Measurements from ENCODE around the gene GPATCH2L. TPM values are rescaled to one million over a fixed set of nuclear protein-coding genes. Genes with fewer than 3 reads are reported as not detected.

The GPATCH2L gene
- total and polyA plus RNA-seq, 2 experiments from 2014 or later: 19.6 to 94.4 TPM

GRCh38 chr14:76186308-76187027 lies 34.7 kb downstream of the GPATCH2L start:
- H3K4me3 Mint-ChIP-seq: no peak overlapping the region
- H3K4me1 Mint-ChIP-seq: no peaks in the 10 kb centered on the region
- peaks cover 22% of the 10 kb centered on the region for H3K36me3 Mint-ChIP-seq (ENCODE audit: low read depth)
- peaks cover 68% of the 10 kb centered on the region for H3K79me2 ChIP-seq (replicated peaks; ENCODE audit: insufficient read depth)
- no peaks in the 10 kb centered on the region for H3K9me2 ChIP-seq (ENCODE audit: insufficient read depth)
- no peak for DNase-seq (ENCODE audit: low spot score)
- peaks cover 19% of the 10 kb centered on the region; the same call in 1 of the 2 replicates for H4K20me1 ChIP-seq (replicated peaks; ENCODE audit: insufficient read depth)
- H3K27me3 Mint-ChIP-seq (ENCODE audit: insufficient read depth, low read depth, poor library complexity): no peaks in the 10 kb centered on the region
- no peak overlapping the region for H3K27ac Mint-ChIP-seq
- H3K27me3 ChIP-seq (ENCODE audit: insufficient read depth): no peaks in the 10 kb centered on the region
- no peak overlapping the region for H2AFZ ChIP-seq
- no peaks in the 10 kb centered on the region for H3K9me3 Mint-ChIP-seq
- ATAC-seq: no peak
- H3K4me2 ChIP-seq: no peak overlapping the region
- H3K36me3 ChIP-seq (ENCODE audit: insufficient read depth): peaks cover 5% of the 10 kb centered on the region; the same call in 1 of the 2 replicates
- TF ChIP-seq POLR2AphosphoS5 (IDR thresholded peaks at IDR 0.05; ENCODE audit: low read depth) (no peak), EZH2 (IDR thresholded peaks at IDR 0.05; ENCODE audit: low read depth, unreplicated experiment) (no peak), JUNB (IDR thresholded peaks at IDR 0.05; ENCODE audit: unreplicated experiment) (no peak), ETS1 (IDR thresholded peaks at IDR 0.05) (no peak), REST (IDR thresholded peaks at IDR 0.05; ENCODE audit: unreplicated experiment) (no peak), CREB1 (CRISPR knock-in tag; IDR thresholded peaks at IDR 0.05; ENCODE audit: low read depth) (no peak)
- no peaks in the 10 kb centered on the region for H3K4me1 ChIP-seq (ENCODE audit: insufficient read depth)
- H3F3A ChIP-seq (replicated peaks; ENCODE audit: low read depth): no peaks in the 10 kb centered on the region
- no peak overlapping the region for H3K27ac ChIP-seq (ENCODE audit: low read depth)
- no peak overlapping the region for H3K4me3 ChIP-seq

- H3K27ac ChIP-seq (ENCODE audit: low read depth): no peak overlapping the region
- no peaks in the 10 kb centered on the region for H3K27me3 Mint-ChIP-seq (ENCODE audit: insufficient read depth, low read depth, poor library complexity)
- peaks cover 31% of the 10 kb centered on the region for H3K79me2 ChIP-seq (replicated peaks; ENCODE audit: insufficient read depth)
- no peaks in the 10 kb centered on the region for H3K9me2 ChIP-seq (ENCODE audit: insufficient read depth)
- H3F3A ChIP-seq (replicated peaks; ENCODE audit: low read depth): no peaks in the 10 kb centered on the region
- ATAC-seq (no peak), DNase-seq (ENCODE audit: low spot score) (no peak)
- TF ChIP-seq ETS1 (IDR thresholded peaks at IDR 0.05) (no peak), STAT1 (IDR thresholded peaks at IDR 0.05; ENCODE audit: unreplicated experiment) (no peak), CREB1 (CRISPR knock-in tag; IDR thresholded peaks at IDR 0.05; ENCODE audit: low read depth) (no peak), ZNF331 (CRISPR knock-in tag; IDR thresholded peaks at IDR 0.05; ENCODE audit: low read depth) (no peak), ZNF114 (CRISPR knock-in tag; IDR thresholded peaks at IDR 0.05) (no peak), NANOG (IDR thresholded peaks at IDR 0.05; ENCODE audit: borderline replicate concordance) (no peak), REST (IDR thresholded peaks at IDR 0.05; ENCODE audit: unreplicated experiment) (no peak), POLR2AphosphoS5 (IDR thresholded peaks at IDR 0.05; ENCODE audit: low read depth) (no peak)
- H4K20me1 ChIP-seq (replicated peaks; ENCODE audit: insufficient read depth): peaks cover 8% of the 10 kb centered on the region
- H3K27me3 ChIP-seq (ENCODE audit: insufficient read depth): no peaks in the 10 kb centered on the region
- peaks cover 14% of the 10 kb centered on the region for H3K36me3 Mint-ChIP-seq (ENCODE audit: low read depth)
- no peaks in the 10 kb centered on the region for H3K4me1 ChIP-seq (ENCODE audit: insufficient read depth)
- H3K36me3 ChIP-seq (ENCODE audit: insufficient read depth): peaks cover 15% of the 10 kb centered on the region
- no peak overlapping the region for H3K4me3 Mint-ChIP-seq
- H3K4me3 ChIP-seq: no peak overlapping the region
- H3K9me3 Mint-ChIP-seq: no peaks in the 10 kb centered on the region
- peaks cover 2% of the 10 kb centered on the region; the same call in 2 of the 3 replicates for H3K4me1 Mint-ChIP-seq
- no peak overlapping the region for H3K4me2 ChIP-seq
- H2AFZ ChIP-seq: no peak overlapping the region
- H3K27ac Mint-ChIP-seq: no peak overlapping the region
Observed at GRCh38 chr14:76191297-76191696, 39.6 kb downstream of the GPATCH2L start.

All from GM23338 (cell line).